Stomach (tissue), 9 donors: ENCODE data around the gene ACSBG1. TPM values are rescaled to one million over a fixed set of nuclear protein-coding genes. Genes with fewer than 3 reads are reported as not detected.

Experiments used
- DNase-seq, 2 donors: peaks; one replicate each; pipeline versions ENCODE4 v3.0.0 to v3.0.0-alpha.2; 2013 to 2019
- H3K27ac ChIP-seq, 5 donors: fragments of 200-600 bp in 4 of 5; sonication (generic) in 4 of 5; one replicate each; pipeline ENCODE4 v1.5.1; 2013 to 2019; ENCODE audit warnings: mild to moderate bottlenecking in 1 of 5, moderate library complexity in 1 of 5
- H3K27me3 ChIP-seq, 3 donors: fragments of 200-600 bp; sonication (generic); one replicate each; pipeline ENCODE4 v1.5.1; 2017 to 2019; ENCODE audit warnings: mixed run types in 1 of 3
- H3K36me3 ChIP-seq, 4 donors: fragments of 200-600 bp; sonication (generic); 1 replicate in 3 of 4; 2 replicates in 1 of 4; pipeline ENCODE4 v1.5.1; 2016 to 2019
- H3K4me1 ChIP-seq, 4 donors: fragments of 200-600 bp; sonication (generic); one replicate each; pipeline ENCODE4 v1.5.1; 2016 to 2019
- H3K4me3 ChIP-seq, 4 donors: fragments of 200-600 bp; sonication (generic) in 3 of 4; one replicate each; pipeline ENCODE4 v1.5.1; 2016 to 2019; ENCODE audit warnings: mild to moderate bottlenecking in 1 of 4
- H3K9me3 ChIP-seq, 4 donors: fragments of 200-600 bp; sonication (generic); one replicate each; pipeline ENCODE4 v1.5.1; 2016 to 2019
- CTCF ChIP-seq, 7 experiments: fragments of 450-650 bp in 4 of 7; fragments of 200-600 bp in 3 of 7; sonication (generic) in 3 of 7; IDR thresholded peaks; one replicate each; pipeline ENCODE4 v1.5.1; 2016 to 2019; ENCODE audit warnings: antibody characterized with exemption in 7 of 7, control low read depth in 2 of 7, mild to moderate bottlenecking in 1 of 7
- EP300 ChIP-seq: sonication (generic); formaldehyde crosslinking; IDR thresholded peaks from one replicate; pipeline ENCODE4 v1.6.1; 2017; ENCODE audit warnings: antibody characterized with exemption
- POLR2A ChIP-seq, 4 donors: fragments of 450-650 bp; IDR thresholded peaks; one replicate each; pipeline ENCODE4 v1.6.1; 2016; ENCODE audit warnings: antibody characterized with exemption in 4 of 4, control low read depth in 2 of 4, mild to moderate bottlenecking in 1 of 4, moderate library complexity in 1 of 4
- POLR2AphosphoS5 ChIP-seq, 3 donors: sonication (generic); formaldehyde crosslinking; IDR thresholded peaks; one replicate each; pipeline ENCODE4 v1.6.1; 2016; ENCODE audit warnings: antibody characterized with exemption in 3 of 3
- WGBS, 5 donors: extraction: QIAGEN DNeasy Blood & Tissue Kit in 3 of 5; methylation state at CpG; one replicate each; pipeline versions ENCODE4 v1.1.5 to v1.1.7; 2013 to 2018; 5-methylcytosine and 5-hydroxymethylcytosine counted together
- intact Hi-C: fragments of 100-400 bp; cut with DNase I; formaldehyde crosslinking; loops from one replicate; pipeline ENCODE4 v1.15.1; 2023; ENCODE audit warnings: low total_unique reads
- polyA plus RNA-seq, 3 donors: library from polyadenylated mRNA; stranded (reverse); fragments of 200-250 nt; gene quantifications; one replicate each; pipeline ENCODE4 v1.2.3, GENCODE V29; 2013
- total RNA-seq, 5 donors: library from RNA; depleted of rRNA; stranded (reverse); fragments of >200 nt; gene quantifications; one replicate each; pipeline versions ENCODE4 v1.1.0 to v1.2.3, GENCODE V29; 2014 to 2016
- donor health status: healthy with polysubstance abuse.
- donor health status: Bipolar disorder and iron deficiency.
- donor health status: healthy.

ACSBG1 gene
- total and polyA plus RNA-seq, 8 donors, result under 0.01 to 1.5 (median 0.15) TPM; not detected in 3

- no peak overlapping the region for H3K4me3 ChIP-seq
- DNase-seq, result no peak
- no peaks in the 10 kb centered on the region for H3K9me3 ChIP-seq
- H3K27ac ChIP-seq, result peak overlapping the region in 1 of 5 donors; percentile 18
- intact Hi-C loops, result no loop called here
- TF ChIP-seq EP300, result no peak
- TF ChIP-seq CTCF (IDR thresholded peaks at IDR 0.05), result no peak
- no peak for TF ChIP-seq POLR2AphosphoS5 (IDR thresholded peaks at IDR 0.05)
- TF ChIP-seq POLR2A (IDR thresholded peaks at IDR 0.05), result no peak
- no peaks in the 10 kb centered on the region for H3K27me3 ChIP-seq
- peaks cover 0 to 19% (median 15%) of the 10 kb centered on the region in 4 donors for H3K4me1 ChIP-seq
- H3K36me3 ChIP-seq, result no peaks in the 10 kb centered on the region
- whole genome bisulfite sequencing, 5 donors, result 62 to 67% (median 64%) methylated on average over 1 of the region's 1 CpG; no CpG with 5 or more reads in 2 of the 5 donors
Observed at GRCh38 chr15:78205337-78205736, 29.0 kb downstream of the ACSBG1 start.

DNA sequence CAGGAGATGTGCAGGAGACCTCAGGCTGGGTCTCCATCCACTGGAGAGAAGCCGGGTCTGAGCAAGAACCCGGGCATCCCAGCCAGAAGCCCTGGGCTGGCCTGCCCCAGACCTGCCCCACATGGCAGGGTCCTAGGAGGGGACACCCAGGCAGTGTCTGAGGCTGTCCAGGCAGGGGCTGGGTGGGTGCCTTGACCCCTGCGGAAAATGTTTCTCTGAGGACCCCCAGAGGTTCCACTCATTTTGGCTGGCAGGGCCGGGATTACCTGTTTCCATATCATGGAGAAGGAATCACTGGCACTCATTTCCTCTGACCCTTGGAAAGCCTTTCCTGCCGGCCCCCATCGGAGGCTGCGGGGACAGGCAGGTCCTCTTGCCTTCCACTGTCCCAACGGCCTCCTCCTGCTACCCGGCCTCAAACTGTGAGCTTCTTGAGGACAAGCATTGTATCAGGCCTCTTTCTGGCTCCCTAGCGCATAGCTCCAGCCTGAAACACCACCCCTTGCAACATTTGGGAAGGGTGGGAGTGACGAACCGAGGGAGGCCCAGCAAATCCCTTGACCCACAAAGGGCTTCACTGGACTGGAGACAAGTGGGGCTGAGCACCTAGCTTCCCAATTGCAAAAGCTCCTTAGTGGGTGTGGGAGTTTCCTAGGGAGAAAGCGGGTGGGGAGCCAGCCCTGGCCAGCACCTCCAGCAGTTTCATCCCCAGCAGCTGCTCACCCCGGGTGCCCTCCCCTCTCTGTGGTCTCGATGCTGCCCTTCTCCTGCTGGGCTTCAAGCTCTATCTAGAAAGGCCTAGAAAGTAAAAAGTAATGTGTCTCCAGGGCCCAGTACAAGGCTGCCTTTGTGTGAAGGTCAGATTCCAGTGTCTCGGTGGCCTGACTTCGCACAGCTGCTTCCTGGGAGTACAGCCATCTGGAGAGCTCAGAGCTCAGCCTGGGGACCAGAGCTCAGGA, 29.7 kb downstream of the ACSBG1 start:
- no peaks in the 10 kb centered on the region for H3K27me3 ChIP-seq
- no peak overlapping the region for H3K4me3 ChIP-seq
- peaks cover 0 to 11% (median 8%) of the 10 kb centered on the region in 4 donors for H3K4me1 ChIP-seq
- no peaks in the 10 kb centered on the region for H3K9me3 ChIP-seq
- H3K36me3 ChIP-seq, result no peaks in the 10 kb centered on the region
- peak; percentile 25 to 75 for DNase-seq
- peak overlapping the region in 1 of 5 donors; percentile 18 for H3K27ac ChIP-seq
- TF ChIP-seq CTCF (IDR thresholded peaks at IDR 0.05) (no peak), POLR2A (IDR thresholded peaks at IDR 0.05) (no peak), POLR2AphosphoS5 (IDR thresholded peaks at IDR 0.05) (no peak), EP300 (no peak)
- WGBS, 5 donors, result 71 to 79% (median 77%) methylated on average over 11 to 17 of the region's 17 CpGs
- intact Hi-C loops, result no loop called here

DNA sequence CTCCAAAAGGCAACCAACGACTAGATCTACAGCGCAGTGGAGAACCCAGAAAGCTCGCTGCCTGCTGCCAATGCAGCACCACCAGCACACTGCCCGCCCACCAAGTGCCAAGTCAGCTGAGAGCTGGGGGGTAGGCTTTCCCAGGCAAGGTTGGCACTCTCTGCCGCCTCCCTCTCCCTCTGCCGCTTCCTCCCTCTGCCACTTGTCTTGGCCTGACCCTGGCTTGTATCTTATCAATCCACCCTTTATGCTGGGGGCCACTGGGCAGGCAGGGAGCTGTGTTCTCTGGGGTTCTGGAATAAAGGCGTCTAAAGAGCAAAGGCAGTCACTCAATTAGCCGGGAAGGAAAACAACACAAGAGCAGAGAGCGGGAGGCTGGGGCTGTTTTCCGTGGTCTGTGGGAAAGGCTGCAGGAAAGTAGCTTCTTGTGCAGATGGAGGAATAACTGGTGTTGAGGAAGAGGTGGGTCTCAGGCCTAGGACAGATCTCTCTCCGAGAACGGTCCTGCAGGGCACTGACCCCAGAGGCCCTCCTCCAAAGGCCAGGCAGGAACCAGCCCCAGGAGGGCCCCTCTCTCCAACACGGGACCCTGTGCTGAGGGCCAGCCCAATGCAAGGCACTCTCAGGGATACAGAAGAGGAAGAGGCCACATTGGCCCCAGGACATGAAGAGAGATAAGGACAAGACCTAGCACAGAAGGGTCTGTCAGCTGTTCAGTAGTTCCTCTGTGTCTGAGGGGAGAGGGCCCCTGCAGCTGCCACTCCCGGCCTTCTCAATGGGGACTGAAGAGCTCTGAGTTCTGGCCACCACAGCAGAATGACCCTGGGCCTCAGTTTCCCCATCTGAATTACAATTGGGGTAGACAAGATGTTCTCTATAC, 30.8 kb downstream of the ACSBG1 start:
- intact Hi-C loops, result no loop called here
- Histone ChIP-seq H3K4me3 (no peak overlapping the region), H3K4me1 (peaks cover 0 to 7% (median 2%) of the 10 kb centered on the region in 4 donors), H3K27ac (peak overlapping the region in 1 of 5 donors; percentile 18), H3K27me3 (no peaks in the 10 kb centered on the region), H3K9me3 (no peaks in the 10 kb centered on the region), H3K36me3 (no peaks in the 10 kb centered on the region)
- peak; percentile 21 to 55 for DNase-seq
- TF ChIP-seq POLR2AphosphoS5 (IDR thresholded peaks at IDR 0.05), result no peak
- no peak for TF ChIP-seq POLR2A (IDR thresholded peaks at IDR 0.05)
- no peak for TF ChIP-seq CTCF (IDR thresholded peaks at IDR 0.05)
- no peak for TF ChIP-seq EP300
- WGBS, 5 donors, result 73 to 77% (median 75%) methylated on average over 10 to 14 of the region's 14 CpGs
